Right cardiac atrium (tissue), 5 donors: ENCODE results near the gene P2RX1. TPM values are rescaled to one million over a fixed set of nuclear protein-coding genes. Genes with fewer than 3 reads are reported as not detected.
A peak's percentile ranks its signal among the peaks of the same experiment; 100 is the strongest.

Experiments used
- ATAC-seq, 2 donors: fragments of 200-7000 bp; cut with Tn5 transposase; one replicate each; pipeline versions ENCODE4 v1.8.0 to v1.9.1; 2020; ENCODE audit warnings: moderate library complexity in 2 of 2, mild to moderate bottlenecking in 1 of 2
- DNase-seq, 3 donors: peaks; one replicate each; pipeline ENCODE4 v3.0.0-alpha.2; 2020
- H3K27ac ChIP-seq: one replicate; pipeline ENCODE4 v1.5.1; 2013; ENCODE audit warnings: mild to moderate bottlenecking, low read length, control low read depth, moderate library complexity
- H3K27me3 ChIP-seq: one replicate; pipeline ENCODE4 v1.6.1; 2013; ENCODE audit not compliant: control insufficient read depth, insufficient read depth
- H3K4me1 ChIP-seq: one replicate; pipeline ENCODE4 v1.6.1; 2013; ENCODE audit warnings: low read length; ENCODE audit not compliant: control insufficient read depth, insufficient read depth
- H3K4me3 ChIP-seq: one replicate; pipeline ENCODE4 v1.5.1; 2013; ENCODE audit warnings: low read length, control low read depth
- H3K9me3 ChIP-seq: one replicate; pipeline ENCODE4 v1.6.1; 2013; ENCODE audit warnings: low read length; ENCODE audit not compliant: control insufficient read depth
- WGBS: extraction: QIAGEN DNeasy Blood & Tissue Kit; methylation state at CpG from one replicate; pipeline ENCODE4 v1.1.7; 2013; 5-methylcytosine and 5-hydroxymethylcytosine counted together
- intact Hi-C, 4 donors: fragments of 100-400 bp; cut with DNase I; formaldehyde crosslinking; loops; one replicate each; pipeline versions ENCODE4 v1.11.0 to v1.14.0; 2022 to 2023
- polyA plus RNA-seq: library from polyadenylated mRNA; stranded (reverse); fragments of 200-250 nt; gene quantifications from one replicate; pipeline ENCODE4 v1.2.3, GENCODE V29; 2013
- total RNA-seq, 4 donors: library from RNA; stranded (reverse); fragmentation: NEBNext Ultra II Directional; extraction: Animal tissue kit (Norgen Biotek cat#: 25700); gene quantifications; one replicate each; pipeline ENCODE4 v1.2.1, GENCODE V29; 2021
- donor health status: healthy with polysubstance abuse.
- donor health status: DM: no; HTN: yes; CAD: no.
- donor health status: DM: no; HTN: no; CAD: no.
- donor health status: DM: no; HTN: yes; CAD: no; lungs with severe emphysema.
- donor health status: DM: yes; HTN: yes; CAD: no.

Gene P2RX1
- total and polyA plus RNA-seq, 5 donors: 0.74 to 3.8 (median 1.3) TPM

GRCh38 chr17:3923466-3924190 lies 7.4 kb upstream of the P2RX1 start:
- H3K4me1 ChIP-seq: peaks cover 4% of the 10 kb centered on the region
- intact Hi-C loops: no loop called here
- ATAC-seq (no peak), DNase-seq (peak in 1 of 3 donors; percentile 14)
- no peaks in the 10 kb centered on the region for H3K9me3 ChIP-seq
- no peaks in the 10 kb centered on the region for H3K27me3 ChIP-seq
- WGBS: 93% methylated on average over 18 of the region's 18 CpGs
- no peak overlapping the region for H3K4me3 ChIP-seq
- no peak overlapping the region for H3K27ac ChIP-seq

DNA sequence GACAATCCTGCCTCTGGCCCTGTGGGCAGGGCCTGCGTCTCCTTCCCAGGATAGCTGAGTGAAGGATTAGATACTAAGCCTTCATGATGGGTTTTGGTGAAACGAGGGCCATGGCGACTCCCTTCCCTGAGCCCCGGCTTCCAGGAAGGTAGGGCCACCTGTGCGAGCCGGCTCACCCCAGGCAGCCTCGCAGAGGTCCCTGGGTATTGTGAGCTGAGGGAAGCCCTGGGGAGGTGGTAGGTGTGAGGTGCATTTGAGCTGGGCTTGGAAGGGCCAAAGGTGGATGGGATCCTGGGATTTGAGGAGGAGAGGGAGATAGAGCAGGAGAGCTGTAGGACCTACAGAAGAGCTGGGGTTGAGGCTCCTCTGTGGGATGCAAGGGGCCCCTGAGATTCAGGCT lies 6.5 kb upstream of the P2RX1 start:
- H3K27ac ChIP-seq: no peak overlapping the region
- H3K27me3 ChIP-seq: no peaks in the 10 kb centered on the region
- no peaks in the 10 kb centered on the region for H3K9me3 ChIP-seq
- intact Hi-C loops: no loop called here
- no peaks in the 10 kb centered on the region for H3K4me1 ChIP-seq
- ATAC-seq (no peak), DNase-seq (peak in 1 of 3 donors; percentile 9)
- no peak overlapping the region for H3K4me3 ChIP-seq
- WGBS: 93% methylated on average over 7 of the region's 7 CpGs

- peaks cover 10% of the 10 kb centered on the region for H3K4me1 ChIP-seq
- no peaks in the 10 kb centered on the region for H3K9me3 ChIP-seq
- no peak overlapping the region for H3K27ac ChIP-seq
- intact Hi-C loops: no loop called here
- H3K4me3 ChIP-seq: no peak overlapping the region
- peak; percentile 72 to 77 (median 75) for DNase-seq
- WGBS: 76% methylated on average over 27 of the region's 27 CpGs
- ATAC-seq: peak; percentile 16 to 52
- H3K27me3 ChIP-seq: no peaks in the 10 kb centered on the region
Measured at GRCh38 chr17:3921502-3922319, 5.4 kb upstream of the P2RX1 start.

DNA sequence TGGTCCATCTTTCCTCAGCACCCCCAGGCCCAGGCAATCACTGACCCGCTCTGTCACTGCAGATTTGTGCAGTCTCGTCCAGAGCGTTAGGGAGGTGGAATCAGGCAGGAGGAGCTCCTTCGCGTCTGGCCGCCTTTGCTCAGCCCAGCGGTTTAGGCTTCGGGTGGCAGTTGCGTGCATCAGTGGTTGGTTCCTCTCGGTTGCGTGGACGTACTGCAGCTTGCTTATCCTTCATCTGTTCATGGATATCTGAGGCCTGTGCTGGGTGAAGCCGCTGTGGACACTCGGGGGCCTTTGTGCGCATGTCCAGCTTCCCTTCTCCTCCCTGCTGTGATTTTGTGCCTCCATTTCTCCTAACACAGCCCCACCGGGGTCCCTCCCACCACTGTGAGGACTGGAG lies 4.7 kb upstream of the P2RX1 start:
- intact Hi-C loops: no loop called here
- H3K27me3 ChIP-seq: no peaks in the 10 kb centered on the region
- no peaks in the 10 kb centered on the region for H3K9me3 ChIP-seq
- DNase-seq (no peak), ATAC-seq (no peak)
- peaks cover 11% of the 10 kb centered on the region for H3K4me1 ChIP-seq
- H3K27ac ChIP-seq: no peak overlapping the region
- no peak overlapping the region for H3K4me3 ChIP-seq
- WGBS: 85% methylated on average over 16 of the region's 16 CpGs

GRCh38 chr17:3919123-3919624 lies 2.9 kb upstream of the P2RX1 start:
- intact Hi-C loops: loop anchor here in 1 of 4 donors (10.0 kb wide), 1 partner anchor 184 kb away; no protein-coding TSS in a partner anchor
- peaks cover 11% of the 10 kb centered on the region for H3K4me1 ChIP-seq
- H3K27ac ChIP-seq: no peak overlapping the region
- peak; percentile 63 to 90 (median 90) for DNase-seq
- H3K4me3 ChIP-seq: no peak overlapping the region
- H3K9me3 ChIP-seq: no peaks in the 10 kb centered on the region
- no peaks in the 10 kb centered on the region for H3K27me3 ChIP-seq
- WGBS: 60% methylated on average over 22 of the region's 22 CpGs
- peak; percentile 4 to 47 for ATAC-seq

- peaks cover 12% of the 10 kb centered on the region for H3K4me1 ChIP-seq
- H3K4me3 ChIP-seq: no peak overlapping the region
- DNase-seq (peak in 2 of 3 donors; percentile 75 to 82), ATAC-seq (peak; percentile 29 to 55)
- WGBS: 48% methylated on average over 8 of the region's 8 CpGs
- H3K27ac ChIP-seq: peak overlapping the region; percentile 14
- no peaks in the 10 kb centered on the region for H3K9me3 ChIP-seq
- H3K27me3 ChIP-seq: no peaks in the 10 kb centered on the region
- intact Hi-C loops: loop anchor here in 1 of 4 donors (10.0 kb wide), 1 partner anchor 184 kb away; no protein-coding TSS in a partner anchor
Measured at GRCh38 chr17:3918372-3919122, 2.3 kb upstream of the P2RX1 start.

DNA sequence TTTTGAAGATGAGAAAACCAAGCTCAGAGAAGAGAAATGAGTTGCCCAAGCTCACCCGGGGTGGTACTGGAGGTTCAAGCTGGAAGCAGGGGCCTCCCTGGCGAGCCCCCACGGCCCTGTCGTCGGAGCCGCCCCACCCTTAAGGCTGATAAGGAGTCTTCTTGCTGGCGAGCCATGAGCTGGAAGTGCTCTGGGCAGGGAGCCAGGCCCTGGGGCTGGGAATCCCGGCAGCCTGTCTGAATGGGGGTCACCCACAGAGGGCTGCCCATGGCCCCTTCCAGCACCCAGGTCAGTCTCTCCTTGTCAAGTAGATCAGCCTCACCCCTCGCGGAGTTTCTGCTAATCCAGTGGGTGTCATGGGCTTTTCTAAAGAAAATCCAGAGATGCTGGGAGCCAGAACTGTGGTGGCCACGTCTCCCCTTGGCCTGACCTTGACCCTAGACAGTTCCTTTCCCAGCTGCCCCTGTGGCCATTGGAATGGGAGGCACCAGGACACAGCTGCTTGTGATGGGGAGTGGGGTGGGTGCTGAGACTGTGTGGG lies 1.2 kb upstream of the P2RX1 start:
- ATAC-seq (peak; percentile 35 to 57), DNase-seq (peak; percentile 87 to 94 (median 94))
- Histone ChIP-seq H3K4me3 (no peak overlapping the region), H3K27ac (no peak overlapping the region), H3K27me3 (no peaks in the 10 kb centered on the region), H3K9me3 (no peaks in the 10 kb centered on the region), H3K4me1 (peaks cover 12% of the 10 kb centered on the region)
- intact Hi-C loops: loop anchor here in 1 of 4 donors (10.0 kb wide), 1 partner anchor 183 kb away; no protein-coding TSS in a partner anchor
- 13% methylated on average over 11 of the region's 11 CpGs for WGBS

- 54% methylated on average over 10 of the region's 10 CpGs for WGBS
- Histone ChIP-seq H3K27me3 (no peaks in the 10 kb centered on the region), H3K4me1 (peaks cover 12% of the 10 kb centered on the region), H3K4me3 (no peak overlapping the region), H3K27ac (no peak overlapping the region), H3K9me3 (no peaks in the 10 kb centered on the region)
- intact Hi-C loops: loop anchor here in 1 of 4 donors (10.0 kb wide), 1 partner anchor 182 kb away; no protein-coding TSS in a partner anchor
- no peak for ATAC-seq
- DNase-seq: peak in 2 of 3 donors; percentile 60 to 73
Measured at GRCh38 chr17:3916825-3917224, 560 bp upstream of the P2RX1 start.

- Histone ChIP-seq H3K27ac (no peak overlapping the region), H3K27me3 (no peaks in the 10 kb centered on the region), H3K4me3 (no peak overlapping the region), H3K4me1 (peaks cover 14% of the 10 kb centered on the region), H3K9me3 (no peaks in the 10 kb centered on the region)
- WGBS: 51% methylated on average over 13 of the region's 13 CpGs
- DNase-seq: peak in 1 of 3 donors; percentile 54
- intact Hi-C loops: loop anchor here in 1 of 4 donors (10.0 kb wide), 1 partner anchor 181 kb away; no protein-coding TSS in a partner anchor
- no peak for ATAC-seq
Measured at GRCh38 chr17:3915581-3915994, 677 bp downstream of the P2RX1 start.

DNA sequence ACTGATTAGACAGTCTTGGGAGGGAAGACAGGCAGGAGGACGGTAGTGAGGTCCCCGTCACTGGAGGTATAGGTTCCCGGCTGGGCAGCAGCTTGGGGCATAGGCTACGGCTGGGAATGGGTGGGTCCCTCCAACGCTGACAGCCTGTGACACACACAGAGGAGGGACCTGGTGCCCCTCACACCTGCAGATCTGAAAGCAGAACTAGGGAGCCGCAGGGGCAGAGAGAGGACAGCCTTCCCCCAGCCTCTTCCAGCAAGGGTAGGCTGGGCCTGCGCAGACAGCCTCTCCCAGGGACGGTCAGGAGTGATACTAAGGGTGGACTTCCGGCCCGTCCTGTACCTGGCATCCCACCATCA lies 2.0 kb downstream of the P2RX1 start:
- H3K27me3 ChIP-seq: no peaks in the 10 kb centered on the region
- 89% methylated on average over 10 of the region's 10 CpGs for WGBS
- ATAC-seq (no peak), DNase-seq (peak in 1 of 3 donors; percentile 43)
- H3K9me3 ChIP-seq: no peaks in the 10 kb centered on the region
- H3K4me3 ChIP-seq: no peak overlapping the region
- no peak overlapping the region for H3K27ac ChIP-seq
- intact Hi-C loops: loop anchor here in 3 of 4 donors (5.0 to 10.0 kb wide), 3 partner anchors 47 to 179 kb away; no protein-coding TSS in a partner anchor
- peaks cover 14% of the 10 kb centered on the region for H3K4me1 ChIP-seq
